Activated B cell treated with CpG ODN at 0.5 μM for 24 hours (primary cell): ENCODE results near the gene TTC39A. TPM values are rescaled to one million over a fixed set of nuclear protein-coding genes. Genes with fewer than 3 reads are reported as not detected.

Experiments used
- ATAC-seq: fragments of 200-7000 bp; cut with Tn5 transposase; one replicate; pipeline ENCODE4 v1.10.0; 2021; ENCODE audit warnings: low read depth, mild to moderate bottlenecking, moderate library complexity
- CTCF ChIA-PET: fragments of 350-600 bp; sonication (Branson Sonifier 250); formaldehyde crosslinking; loops from one replicate; lab custom pipeline; 2021; ENCODE audit warnings: antibody characterized with exemption; lab: Charles Lee
- POLR2A ChIA-PET: fragments of 350-600 bp; sonication (Branson Sonifier 250); formaldehyde crosslinking; loops from one replicate; lab custom pipeline; 2021; ENCODE audit warnings: antibody characterized with exemption; lab: Charles Lee
- DNase-seq: peaks from one replicate; pipeline ENCODE4 v3.0.0; 2022
- H3K27ac Mint-ChIP-seq: one replicate; pipeline ENCODE4 v1.8.0; 2020; ENCODE audit warnings: mixed read lengths
- H3K27me3 Mint-ChIP-seq: one replicate; pipeline ENCODE4 v1.8.0; 2021; ENCODE audit warnings: mixed read lengths
- H3K36me3 Mint-ChIP-seq: one replicate; pipeline ENCODE4 v1.8.0; 2021; ENCODE audit warnings: low read depth, mixed read lengths
- H3K4me1 Mint-ChIP-seq: one replicate; pipeline ENCODE4 v1.8.0; 2021; ENCODE audit warnings: mixed read lengths
- H3K4me3 Mint-ChIP-seq: one replicate; pipeline ENCODE4 v1.8.0; 2020; ENCODE audit warnings: mild to moderate bottlenecking, mixed read lengths
- H3K9me3 Mint-ChIP-seq: one replicate; pipeline ENCODE4 v1.8.0; 2020; ENCODE audit warnings: mixed read lengths
- intact Hi-C: fragments of 100-400 bp; cut with micrococcal nuclease; formaldehyde crosslinking; loops from one replicate; pipeline ENCODE4 v1.15.1; 2024
- total RNA-seq: library from RNA; stranded (reverse); gene quantifications from 2 replicates; pipeline ENCODE4 v1.2.3, GENCODE V29; 2022
- TF ChIP-seq, protein P1 (sequence below): fragments of 200-600 bp; IDR thresholded peaks from one replicate; pipeline ENCODE4 v1.8.0; 2022; ENCODE audit warnings: antibody characterized with exemption, mild to moderate bottlenecking

Gene TTC39A
- total RNA-seq, 1 donor from 2014 or later: 0.38 TPM

DNA sequence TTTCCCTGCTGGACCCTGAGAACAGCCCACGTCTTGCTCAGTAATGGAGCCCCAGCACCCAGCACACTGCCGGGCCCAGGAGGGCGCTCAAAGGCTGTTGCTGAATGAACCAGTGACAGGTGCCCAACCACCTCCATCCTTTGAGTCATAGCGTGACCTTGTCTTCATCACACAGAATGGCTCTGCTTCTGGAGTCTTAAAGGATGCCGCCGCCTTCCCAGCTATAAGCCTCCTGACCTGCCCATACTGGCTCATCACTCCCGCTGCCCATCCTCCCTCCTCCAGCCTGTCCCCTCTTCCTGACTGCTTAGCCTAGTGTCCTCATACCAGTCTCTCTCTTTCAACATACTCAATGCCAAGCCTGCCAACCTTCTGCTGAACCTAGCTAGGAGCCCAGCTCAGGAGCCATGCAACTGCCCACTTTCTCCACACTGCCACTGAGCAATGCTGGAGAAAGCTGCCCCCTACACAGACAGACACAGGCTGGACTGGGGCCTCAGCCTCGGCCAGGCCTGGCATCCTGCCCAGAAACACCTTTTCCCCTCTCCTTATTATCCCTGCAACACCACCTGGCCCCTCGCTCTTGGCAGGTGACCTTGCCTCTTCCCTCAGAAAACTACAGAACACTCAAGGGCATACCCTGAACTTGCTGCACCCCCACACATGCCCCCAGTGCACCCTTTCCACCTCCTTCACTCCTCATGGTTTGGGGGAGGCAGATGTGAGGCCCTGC lies 14.1 kb downstream of the TTC39A start:
- Mint-ChIP-seq H3K27me3 (no peaks in the 10 kb centered on the region), H3K4me3 (no peak overlapping the region), H3K9me3 (no peaks in the 10 kb centered on the region), H3K36me3 (no peaks in the 10 kb centered on the region), H3K4me1 (peaks cover 4% of the 10 kb centered on the region), H3K27ac (no peak overlapping the region)
- intact Hi-C loops: no loop called here
- ChIA-PET CTCF (no interaction called here), POLR2A (no interaction called here)
- ATAC-seq (no peak), DNase-seq (no peak)
- TF ChIP-seq, protein P1, sequence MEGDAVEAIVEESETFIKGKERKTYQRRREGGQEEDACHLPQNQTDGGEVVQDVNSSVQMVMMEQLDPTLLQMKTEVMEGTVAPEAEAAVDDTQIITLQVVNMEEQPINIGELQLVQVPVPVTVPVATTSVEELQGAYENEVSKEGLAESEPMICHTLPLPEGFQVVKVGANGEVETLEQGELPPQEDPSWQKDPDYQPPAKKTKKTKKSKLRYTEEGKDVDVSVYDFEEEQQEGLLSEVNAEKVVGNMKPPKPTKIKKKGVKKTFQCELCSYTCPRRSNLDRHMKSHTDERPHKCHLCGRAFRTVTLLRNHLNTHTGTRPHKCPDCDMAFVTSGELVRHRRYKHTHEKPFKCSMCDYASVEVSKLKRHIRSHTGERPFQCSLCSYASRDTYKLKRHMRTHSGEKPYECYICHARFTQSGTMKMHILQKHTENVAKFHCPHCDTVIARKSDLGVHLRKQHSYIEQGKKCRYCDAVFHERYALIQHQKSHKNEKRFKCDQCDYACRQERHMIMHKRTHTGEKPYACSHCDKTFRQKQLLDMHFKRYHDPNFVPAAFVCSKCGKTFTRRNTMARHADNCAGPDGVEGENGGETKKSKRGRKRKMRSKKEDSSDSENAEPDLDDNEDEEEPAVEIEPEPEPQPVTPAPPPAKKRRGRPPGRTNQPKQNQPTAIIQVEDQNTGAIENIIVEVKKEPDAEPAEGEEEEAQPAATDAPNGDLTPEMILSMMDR: no peak

DNA sequence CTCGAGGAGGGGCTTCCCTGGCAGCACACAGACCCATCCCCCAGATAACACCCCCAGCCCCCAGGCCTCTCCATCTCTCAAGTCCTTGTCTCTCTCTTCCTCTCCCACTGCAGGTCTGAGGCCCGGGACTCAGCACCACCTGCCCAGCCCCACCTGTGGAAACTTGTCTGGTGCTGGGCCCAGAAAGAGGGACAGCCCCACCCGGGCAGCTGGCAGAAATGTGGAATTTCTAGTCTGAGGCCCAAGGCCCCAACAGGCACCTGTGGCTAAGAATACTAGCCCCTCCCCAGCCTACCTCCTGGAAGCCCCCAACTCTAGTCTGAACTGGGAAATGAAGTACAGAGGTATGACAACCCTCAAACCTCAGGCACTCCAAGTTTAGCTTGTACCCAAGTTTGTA lies 15.4 kb downstream of the TTC39A start:
- Mint-ChIP-seq H3K27ac (no peak overlapping the region), H3K4me1 (peaks cover 14% of the 10 kb centered on the region), H3K4me3 (no peak overlapping the region), H3K9me3 (no peaks in the 10 kb centered on the region), H3K27me3 (no peaks in the 10 kb centered on the region), H3K36me3 (no peaks in the 10 kb centered on the region)
- CTCF ChIA-PET: interaction anchor here (0.6 kb wide), 1 partner anchor 877 kb away, joined by 3 read pairs; no protein-coding TSS in a partner anchor
- TF ChIP-seq, protein P1: no peak
- POLR2A ChIA-PET: no interaction called here
- no peak for ATAC-seq
- intact Hi-C loops: no loop called here
- no peak for DNase-seq

DNA sequence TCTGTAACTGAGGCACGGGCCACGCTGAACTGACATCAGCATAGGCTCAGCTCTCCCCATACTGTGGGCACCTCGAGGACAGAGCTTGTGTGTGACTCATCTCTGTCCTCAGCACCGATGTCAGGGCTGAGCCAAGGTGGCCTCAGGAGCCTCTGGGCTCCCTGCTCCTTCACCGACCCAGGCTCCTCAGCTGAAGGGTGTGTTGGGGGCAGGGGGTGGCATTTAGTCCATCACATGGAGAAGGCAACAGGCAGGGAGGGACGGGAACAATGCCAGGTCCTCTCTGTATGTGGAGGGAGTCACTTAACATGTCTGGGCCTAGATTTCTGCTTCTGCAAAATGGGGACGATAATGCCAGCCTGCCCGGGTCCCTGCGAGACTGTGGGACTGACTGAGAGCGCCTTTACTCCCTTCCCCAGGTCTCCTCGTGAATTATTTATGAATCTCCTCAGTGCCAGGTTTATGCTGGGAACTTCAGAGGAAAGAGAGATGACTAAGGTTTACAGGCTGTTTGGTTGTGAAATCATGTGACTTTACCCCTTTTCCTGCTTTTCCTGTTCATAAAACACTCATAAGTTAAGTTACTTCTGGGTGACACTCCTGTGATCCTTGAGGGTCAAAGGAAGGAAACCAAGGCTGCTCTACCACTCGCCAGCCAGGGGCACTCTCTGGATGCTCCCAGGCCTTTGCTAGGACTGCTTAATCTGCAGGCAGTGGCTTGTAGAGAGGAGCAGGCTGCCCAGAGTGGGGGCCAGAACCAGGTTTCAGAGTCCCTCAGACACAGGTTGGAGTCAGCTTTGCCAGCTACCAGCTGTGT lies 16.2 kb downstream of the TTC39A start:
- no peaks in the 10 kb centered on the region for H3K27me3 Mint-ChIP-seq
- no peak for DNase-seq
- ATAC-seq: no peak
- intact Hi-C loops: no loop called here
- POLR2A ChIA-PET: no interaction called here
- peaks cover 14% of the 10 kb centered on the region for H3K4me1 Mint-ChIP-seq
- H3K27ac Mint-ChIP-seq: no peak overlapping the region
- no peak overlapping the region for H3K4me3 Mint-ChIP-seq
- CTCF ChIA-PET: interaction anchor here (1.1 kb wide), 1 partner anchor 17 kb away, joined by 3 read pairs; no protein-coding TSS in a partner anchor
- H3K36me3 Mint-ChIP-seq: no peaks in the 10 kb centered on the region
- TF ChIP-seq, protein P1: no peak
- H3K9me3 Mint-ChIP-seq: no peaks in the 10 kb centered on the region

DNA sequence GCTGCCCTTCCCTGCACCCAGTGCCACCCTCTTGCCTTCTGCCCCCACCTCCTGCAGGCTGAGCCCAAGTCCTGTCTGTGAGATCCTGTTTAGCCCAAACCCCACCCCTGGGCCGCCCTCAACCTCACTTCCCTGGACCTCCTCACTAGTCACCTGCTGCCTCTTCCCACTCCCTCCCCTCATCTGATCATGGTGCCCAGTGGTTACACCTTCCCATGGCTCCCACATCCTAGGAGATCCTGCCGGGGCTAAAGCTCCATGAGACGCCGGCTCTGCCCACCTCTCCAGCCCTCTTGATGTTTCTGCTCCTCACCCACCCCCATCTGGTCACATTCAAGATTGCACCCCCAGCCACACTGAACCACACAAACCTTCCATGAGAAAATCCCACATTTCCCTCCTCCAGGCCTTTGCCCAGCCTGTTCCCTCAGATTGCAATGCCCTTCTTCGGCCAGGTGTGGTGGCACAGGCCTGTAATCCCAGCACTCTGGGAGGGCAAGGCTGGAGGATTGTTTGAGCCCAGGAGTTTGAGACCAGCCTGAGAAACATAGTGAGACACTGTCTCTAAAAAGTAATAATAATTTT lies 17.0 kb downstream of the TTC39A start:
- Mint-ChIP-seq H3K27ac (no peak overlapping the region), H3K36me3 (no peaks in the 10 kb centered on the region), H3K4me1 (peaks cover 14% of the 10 kb centered on the region), H3K27me3 (no peaks in the 10 kb centered on the region), H3K4me3 (no peak overlapping the region), H3K9me3 (no peaks in the 10 kb centered on the region)
- DNase-seq: no peak
- TF ChIP-seq, protein P1: no peak
- ChIA-PET CTCF (interaction anchor here (1.1 kb wide), 1 partner anchor 16 kb away, joined by 3 read pairs; no protein-coding TSS in a partner anchor), POLR2A (no interaction called here)
- no peak for ATAC-seq
- intact Hi-C loops: no loop called here

DNA sequence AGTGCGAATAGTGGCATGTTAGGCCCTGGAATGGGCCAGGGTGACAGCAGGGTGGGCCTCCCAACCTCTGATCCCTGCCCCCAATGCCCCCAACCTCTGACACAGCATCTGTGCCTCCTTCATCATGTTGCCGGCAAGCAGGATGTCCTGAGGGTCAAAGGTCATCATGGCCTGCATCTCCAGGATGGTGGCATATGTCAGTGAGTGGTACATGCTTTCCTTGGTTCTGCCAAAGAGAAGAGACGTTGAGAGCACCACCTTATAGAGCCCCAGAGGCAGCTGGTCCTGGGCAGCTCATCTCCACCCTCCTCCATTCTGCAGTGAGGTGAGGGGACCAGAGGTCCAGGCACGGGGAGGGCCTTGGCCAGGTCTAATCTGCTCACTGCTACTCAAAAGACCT lies 17.6 kb downstream of the TTC39A start:
- no peaks in the 10 kb centered on the region for H3K36me3 Mint-ChIP-seq
- POLR2A ChIA-PET: no interaction called here
- H3K9me3 Mint-ChIP-seq: no peaks in the 10 kb centered on the region
- H3K4me1 Mint-ChIP-seq: peaks cover 14% of the 10 kb centered on the region
- H3K27ac Mint-ChIP-seq: no peak overlapping the region
- intact Hi-C loops: no loop called here
- ATAC-seq (no peak), DNase-seq (no peak)
- CTCF ChIA-PET: no interaction called here
- TF ChIP-seq, protein P1: no peak
- no peak overlapping the region for H3K4me3 Mint-ChIP-seq
- no peaks in the 10 kb centered on the region for H3K27me3 Mint-ChIP-seq
